ENCODE results near the gene CCDC141.

CCDC141 gene

DNA sequence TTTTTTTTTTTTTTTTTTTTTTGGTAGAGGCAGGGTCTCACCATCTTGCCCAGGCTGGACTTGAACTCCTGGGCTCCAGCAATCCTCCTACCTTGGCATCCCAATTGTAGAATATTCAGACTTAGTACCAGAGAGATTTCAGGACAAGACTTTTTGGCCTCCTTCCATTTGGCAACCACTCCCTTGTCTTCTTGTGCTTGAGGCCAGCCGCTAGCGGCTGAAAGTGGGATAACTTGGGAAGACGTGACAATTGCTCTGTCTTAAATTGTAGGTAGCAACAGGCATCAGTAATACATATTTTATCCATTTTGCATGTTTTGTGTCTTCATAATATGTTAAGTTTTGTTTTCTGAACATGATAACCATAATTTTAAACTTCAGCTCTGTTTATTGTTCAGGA, 189.4 kb downstream of the CCDC141 start:
- DNase-seq (ENCODE audit: low read depth) = no peak
- no peak overlapping the region for H3K4me3 ChIP-seq (ENCODE audit: low read depth, low read length)
- in situ Hi-C loops (cut with HindIII; ENCODE audit: low sequenced_read_pairs) = no loop called here
- TF ChIP-seq, protein P1, sequence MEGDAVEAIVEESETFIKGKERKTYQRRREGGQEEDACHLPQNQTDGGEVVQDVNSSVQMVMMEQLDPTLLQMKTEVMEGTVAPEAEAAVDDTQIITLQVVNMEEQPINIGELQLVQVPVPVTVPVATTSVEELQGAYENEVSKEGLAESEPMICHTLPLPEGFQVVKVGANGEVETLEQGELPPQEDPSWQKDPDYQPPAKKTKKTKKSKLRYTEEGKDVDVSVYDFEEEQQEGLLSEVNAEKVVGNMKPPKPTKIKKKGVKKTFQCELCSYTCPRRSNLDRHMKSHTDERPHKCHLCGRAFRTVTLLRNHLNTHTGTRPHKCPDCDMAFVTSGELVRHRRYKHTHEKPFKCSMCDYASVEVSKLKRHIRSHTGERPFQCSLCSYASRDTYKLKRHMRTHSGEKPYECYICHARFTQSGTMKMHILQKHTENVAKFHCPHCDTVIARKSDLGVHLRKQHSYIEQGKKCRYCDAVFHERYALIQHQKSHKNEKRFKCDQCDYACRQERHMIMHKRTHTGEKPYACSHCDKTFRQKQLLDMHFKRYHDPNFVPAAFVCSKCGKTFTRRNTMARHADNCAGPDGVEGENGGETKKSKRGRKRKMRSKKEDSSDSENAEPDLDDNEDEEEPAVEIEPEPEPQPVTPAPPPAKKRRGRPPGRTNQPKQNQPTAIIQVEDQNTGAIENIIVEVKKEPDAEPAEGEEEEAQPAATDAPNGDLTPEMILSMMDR (IDR thresholded peaks at IDR 0.05; ENCODE audit: low read depth, low read length, missing control alignments) = no peak

DNA sequence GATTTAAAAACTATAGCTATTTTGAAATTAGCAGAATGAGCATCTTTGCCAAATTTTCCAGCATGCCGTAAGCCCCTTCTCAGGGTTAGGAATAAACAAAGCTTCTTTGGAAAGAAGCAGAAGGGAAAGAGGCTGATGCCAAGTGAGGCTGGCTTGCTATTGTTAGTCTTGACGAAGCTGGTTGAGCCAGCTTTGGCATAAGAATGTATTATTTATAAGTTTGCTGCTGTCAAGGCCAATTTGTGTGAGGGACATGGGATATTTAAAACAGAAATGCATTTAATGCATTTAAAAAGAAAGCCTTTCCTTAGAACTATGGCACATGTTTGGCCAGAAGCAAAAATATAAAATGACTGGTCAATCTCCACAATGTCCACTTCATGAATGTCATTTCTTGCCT, 190.2 kb downstream of the CCDC141 start:
- H3K4me3 ChIP-seq (ENCODE audit: low read depth, low read length) = no peak overlapping the region
- in situ Hi-C loops (cut with HindIII; ENCODE audit: low sequenced_read_pairs) = no loop called here
- TF ChIP-seq, protein P1 (IDR thresholded peaks at IDR 0.05; ENCODE audit: low read depth, low read length, missing control alignments) = no peak
- no peak for DNase-seq (ENCODE audit: low read depth)

DNA sequence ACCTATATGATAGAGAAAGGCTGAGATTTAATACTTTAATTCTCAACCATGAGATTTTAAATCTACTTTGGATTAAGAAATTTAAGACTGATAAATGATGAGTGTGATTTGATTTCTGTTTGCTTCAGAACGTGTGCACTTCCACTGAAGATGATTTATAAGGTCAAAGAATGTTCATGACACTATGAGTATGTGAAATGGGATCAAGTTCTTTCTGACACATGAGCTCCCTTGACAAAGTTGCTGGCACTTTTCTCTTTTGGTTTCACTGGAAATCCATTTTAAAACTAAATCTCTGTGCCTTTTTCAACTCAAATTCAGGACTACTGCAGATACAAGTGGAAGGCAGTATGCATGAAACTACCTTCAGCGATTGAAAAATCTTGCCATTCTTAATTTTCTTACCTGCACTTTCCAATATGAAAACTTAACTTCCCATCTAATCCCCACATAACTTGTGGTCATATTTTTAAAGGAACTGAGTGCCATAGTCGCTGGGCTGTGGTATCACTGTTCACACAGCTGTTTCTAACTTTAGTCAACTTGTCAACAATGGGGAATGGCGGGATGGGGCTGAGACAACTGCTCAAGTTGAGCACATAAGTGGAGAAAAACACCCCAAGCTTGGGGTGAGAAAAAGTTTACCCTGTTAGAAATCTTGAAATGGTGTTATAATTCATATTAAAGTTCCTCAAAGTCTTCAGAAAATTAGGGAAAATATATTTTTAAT, 190.9 kb downstream of the CCDC141 start:
- in situ Hi-C loops (cut with HindIII; ENCODE audit: low sequenced_read_pairs) = no loop called here
- no peak overlapping the region for H3K4me3 ChIP-seq (ENCODE audit: low read depth, low read length)
- TF ChIP-seq, protein P1 (IDR thresholded peaks at IDR 0.05; ENCODE audit: low read depth, low read length, missing control alignments) = no peak
- DNase-seq (ENCODE audit: low read depth) = no peak

DNA sequence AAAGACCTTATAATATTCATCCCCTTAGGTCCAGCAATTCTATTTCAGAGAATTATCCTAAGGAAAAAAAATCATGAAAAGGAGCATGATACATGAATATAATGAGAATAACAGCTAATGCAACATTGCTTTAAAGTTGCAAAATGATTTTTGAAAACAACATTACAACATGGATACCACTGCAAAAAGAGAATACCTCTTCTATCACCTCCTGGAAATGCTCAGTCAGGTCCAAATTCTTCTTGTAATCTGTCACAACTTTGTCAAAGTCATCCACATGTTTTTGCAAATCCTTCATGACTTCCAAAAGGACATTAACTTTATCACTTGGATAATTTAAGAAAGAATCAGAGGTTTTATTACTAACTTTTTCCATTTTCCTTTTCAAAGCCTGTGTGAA, 194.8 kb downstream of the CCDC141 start:
- H3K4me3 ChIP-seq (ENCODE audit: low read depth, low read length) = no peak overlapping the region
- TF ChIP-seq, protein P1 (IDR thresholded peaks at IDR 0.05; ENCODE audit: low read depth, low read length, missing control alignments) = no peak
- in situ Hi-C loops (cut with HindIII; ENCODE audit: low sequenced_read_pairs) = no loop called here
- DNase-seq (ENCODE audit: low read depth) = no peak

DNA sequence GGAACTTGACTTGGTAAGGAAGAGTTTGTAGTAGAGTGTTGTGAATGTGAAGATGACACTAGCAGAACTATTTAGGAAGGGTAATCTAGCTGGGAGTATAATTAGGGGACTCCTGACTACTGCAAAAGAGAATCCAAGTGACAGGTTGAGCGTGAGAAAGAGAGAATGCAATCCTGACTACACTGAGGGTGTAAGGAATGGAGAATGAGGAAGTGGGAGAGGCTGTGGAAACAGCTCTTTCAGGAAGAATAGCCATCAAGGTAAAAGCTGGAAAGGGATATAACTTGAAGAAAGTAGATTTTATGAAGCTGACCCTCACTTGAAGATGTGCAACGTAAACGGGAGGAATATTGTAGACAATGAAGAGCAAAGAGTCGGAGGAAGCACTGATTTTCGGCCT, 201.6 kb downstream of the CCDC141 start:
- in situ Hi-C loops (cut with HindIII; ENCODE audit: low sequenced_read_pairs) = no loop called here
- H3K4me3 ChIP-seq (ENCODE audit: low read depth, low read length) = no peak overlapping the region
- DNase-seq (ENCODE audit: low read depth) = no peak
- TF ChIP-seq, protein P1 (IDR thresholded peaks at IDR 0.05; ENCODE audit: low read depth, low read length, missing control alignments) = no peak

DNA sequence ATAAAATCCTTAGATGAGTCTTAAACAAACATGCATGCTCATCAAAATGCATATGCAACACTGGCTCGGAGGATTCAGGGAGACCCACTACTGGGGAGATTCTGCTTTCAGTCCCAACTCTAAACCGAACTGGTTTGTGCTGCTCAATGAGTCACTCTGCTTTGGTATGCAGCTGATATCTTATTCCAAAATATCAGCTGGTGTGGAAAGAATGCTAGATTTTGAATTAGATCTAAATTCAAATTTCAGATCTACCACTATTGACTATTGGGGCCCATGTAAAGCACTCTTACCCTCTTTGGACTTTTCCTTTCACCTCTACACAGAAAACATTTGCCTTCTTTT, 203.5 kb downstream of the CCDC141 start:
- H3K4me3 ChIP-seq (ENCODE audit: low read depth, low read length) = no peak overlapping the region
- no peak for DNase-seq (ENCODE audit: low read depth)
- TF ChIP-seq, protein P1 (IDR thresholded peaks at IDR 0.05; ENCODE audit: low read depth, low read length, missing control alignments) = no peak
- in situ Hi-C loops (cut with HindIII; ENCODE audit: low sequenced_read_pairs) = no loop called here
